K562 (cell line): ENCODE results near the gene MCRS1. TPM values are rescaled to one million over a fixed set of nuclear protein-coding genes. Genes with fewer than 3 reads are reported as not detected.

Experiments used
- ARID3A ChIP-seq: IDR thresholded peaks from 2 replicates; pipeline ENCODE4 v1.6.1; 2012; ENCODE audit warnings: low read depth, low read length, improper control_type of control experiment, borderline replicate concordance
- ATF4 ChIP-seq: fragments of 450-650 bp; formaldehyde crosslinking; IDR thresholded peaks from 2 replicates; pipeline ENCODE4 v1.4.0; 2022; ENCODE audit warnings: mild to moderate bottlenecking, moderate library complexity
- KAT8 ChIP-seq: fragments of 450-650 bp; IDR thresholded peaks from 2 replicates; pipeline ENCODE4 v1.6.1; 2016; ENCODE audit warnings: low read depth, mild to moderate bottlenecking
- MAX ChIP-seq: sonication (generic); formaldehyde crosslinking; IDR thresholded peaks from 2 replicates; pipeline ENCODE4 v1.9.0; 2022; ENCODE audit warnings: mild to moderate bottlenecking, missing genetic modification reagents
- NCOR1 ChIP-seq: fragments of 450-650 bp; IDR thresholded peaks from 2 replicates; pipeline ENCODE4 v1.6.1; 2016; ENCODE audit warnings: mild to moderate bottlenecking, moderate library complexity
- PRDM10 ChIP-seq: fragments of 450-650 bp; IDR thresholded peaks from 2 replicates; pipeline ENCODE4 v1.6.1; 2018; ENCODE audit not compliant: partially characterized antibody
- RBM14 ChIP-seq: fragments of 200-400 bp; formaldehyde crosslinking; IDR thresholded peaks from 2 replicates; pipeline ENCODE4 v1.6.1; 2018; ENCODE audit warnings: low read depth, mild to moderate bottlenecking, low read length, moderate library complexity, borderline replicate concordance; ENCODE audit not compliant: insufficient read depth
- SAFB ChIP-seq: fragments of 200-400 bp; formaldehyde crosslinking; IDR thresholded peaks from 2 replicates; pipeline ENCODE4 v1.6.1; 2017; ENCODE audit warnings: low read depth, low read length, borderline replicate concordance
- SAFB2 ChIP-seq: fragments of 200-400 bp; formaldehyde crosslinking; IDR thresholded peaks from 2 replicates; pipeline ENCODE4 v1.6.1; 2018; ENCODE audit warnings: borderline replicate concordance, low read length, low read depth, moderate library complexity; ENCODE audit not compliant: severe bottlenecking
- SMAD3 ChIP-seq: fragments of 450-650 bp; formaldehyde crosslinking; conservative IDR thresholded peaks from 2 replicates; pipeline ENCODE4 v1.4.0; 2020; ENCODE audit warnings: mild to moderate bottlenecking
- TSHZ1 ChIP-seq: fragments of 250-450 bp; sonication (Bioruptor Pico); IDR thresholded peaks from 2 replicates; pipeline ENCODE4 v1.4.0; 2020; ENCODE audit warnings: mild to moderate bottlenecking, moderate library complexity
- ZKSCAN8 ChIP-seq: fragments of 200-800 bp; sonication (Bioruptor generic); IDR thresholded peaks from 2 replicates; pipeline ENCODE4 v1.6.1; 2016; ENCODE audit warnings: missing genetic modification characterization, missing compliant biosample characterization
- ZNF124 ChIP-seq: sonication (generic); formaldehyde crosslinking; IDR thresholded peaks from 2 replicates; pipeline ENCODE4 v1.8.1; 2022; ENCODE audit warnings: missing genetic modification reagents
- ZNF165 ChIP-seq: fragments of 250-450 bp; sonication (Bioruptor Pico); IDR thresholded peaks from 2 replicates; pipeline ENCODE4 v1.4.0; 2020; ENCODE audit warnings: borderline replicate concordance
- ZNF347 ChIP-seq: fragments of 450-650 bp; formaldehyde crosslinking; IDR thresholded peaks from 2 replicates; pipeline ENCODE4 v1.4.0; 2020; ENCODE audit warnings: low read depth, mild to moderate bottlenecking, moderate library complexity
- ZNF408 ChIP-seq: fragments of 250-450 bp; sonication (Bioruptor Pico); IDR thresholded peaks from 2 replicates; pipeline ENCODE4 v1.4.0; 2020; ENCODE audit warnings: low read depth, mild to moderate bottlenecking, moderate library complexity
- polyA plus RNA-seq, 8 experiments: library from polyadenylated mRNA; depleted of rRNA in 4 of 8; stranded (reverse) in 5 of 8; unstranded in 3 of 8; fragments of >200 nt; fragmentation: Nextera tagmentation in 2 of 8; fragmentation: Illumina TruSeq in 1 of 8; extraction: Ambion mirVana in 2 of 8; extraction: Trizol in 1 of 8; gene quantifications; 2 replicates each; pipeline versions ENCODE4 v1.2.1 to v1.2.3, GENCODE V29; 2011 to 2014; ENCODE audit warnings: inconsistent platforms in 1 of 8, missing spikeins in 1 of 8
- total RNA-seq, 7 experiments: library from RNA; depleted of rRNA in 6 of 7; stranded (reverse); fragments of >200 nt in 6 of 7; fragmentation: Illumina TruSeq in 2 of 7; extraction: Trizol in 2 of 7; gene quantifications; 2 replicates each; pipeline versions ENCODE4 v1.2.1 to v1.2.3, GENCODE V29; 2011 to 2021; ENCODE audit warnings: low replicate concordance in 1 of 7

The MCRS1 gene
- total and polyA plus RNA-seq, 9 of the 15 experiments (the other 6 are each of a cell fraction or from before 2014, with no cell fraction given), result 50.0 to 100 (median 73.2) TPM

- TF ChIP-seq SAFB, result no peak
- no peak for TF ChIP-seq ZNF124 (CRISPR knock-in tag)
- TF ChIP-seq RBM14, result no peak
- no peak for TF ChIP-seq ZNF165 (CRISPR knock-in tag)
- TF ChIP-seq ZKSCAN8 (CRISPR knock-in tag), result no peak
- TF ChIP-seq KAT8, result no peak
- TF ChIP-seq SAFB2, result no peak
- TF ChIP-seq NCOR1, result peak; percentile 50
- TF ChIP-seq ZNF408, result no peak
- TF ChIP-seq MAX, result peak; percentile 89
- TF ChIP-seq ATF4 (CRISPR knock-in tag), result no peak
- no peak for TF ChIP-seq TSHZ1 (CRISPR knock-in tag)
- TF ChIP-seq PRDM10, result peak; percentile 25
- TF ChIP-seq SMAD3 (CRISPR knock-in tag), result no peak
- no peak for TF ChIP-seq ZNF347 (CRISPR knock-in tag)
- no peak for TF ChIP-seq ARID3A
Measured at GRCh38 chr12:49567611-49568441, at the start of gene MCRS1 (continued).
